ENCODE results near the gene SEC61G. TPM values are rescaled to one million over a fixed set of nuclear protein-coding genes. Genes with fewer than 3 reads are reported as not detected.

SEC61G gene
- total RNA-seq (2022; extraction: Qiagen RNA extraction; ENCODE audit: low read depth), result 252 to 422 TPM (median 341 TPM) in 5 replicates

GRCh38 chr7:54758702-54759592 is at the start of gene SEC61G:
Gene SEC61G (minus strand): TSS chr7:54759211. CDS start chr7:54757588, 1,623 bp downstream.

Other genes starting within 250 kb of the SEC61G start
- not detected in 5 replicates for gene VSTM2A, start 216.8 kb downstream of the SEC61G start, total RNA-seq (2022; extraction: Qiagen RNA extraction; ENCODE audit: low read depth)

All from A549 treated with ZK216348 at 1 μM for 4 hours (cell line).